SK-N-SH treated with all-trans-retinoic acid at 6 μM for 48 hours (cell line): ENCODE data around the gene CCDC77.

Experiments
- ATAC-seq: fragments of 200-7000 bp; cut with Tn5 transposase; 3 replicates; pipeline ENCODE4 v1.9.1; 2020; ENCODE audit warnings: mild to moderate bottlenecking, moderate library complexity
- ARNTL ChIP-seq: fragments of 450-650 bp; formaldehyde crosslinking; IDR thresholded peaks from 2 replicates; pipeline ENCODE4 v1.5.0; 2020; ENCODE audit warnings: low read depth, mild to moderate bottlenecking, moderate library complexity, borderline replicate concordance
- BACH2 ChIP-seq: fragments of 250-450 bp; sonication (Bioruptor Pico); IDR thresholded peaks from 2 replicates; pipeline ENCODE4 v1.9.0; 2021; ENCODE audit warnings: mild to moderate bottlenecking, borderline replicate concordance
- CREB5 ChIP-seq: fragments of 250-450 bp; sonication (Bioruptor Pico); IDR thresholded peaks from 2 replicates; pipeline ENCODE4 v1.5.1; 2020; ENCODE audit warnings: low read depth, mild to moderate bottlenecking, moderate library complexity
- CSDC2 ChIP-seq: fragments of 250-450 bp; sonication (Bioruptor Pico); IDR thresholded peaks from 2 replicates; pipeline ENCODE4 v1.5.0; 2020; ENCODE audit warnings: mild to moderate bottlenecking, moderate library complexity
- CSRNP3 ChIP-seq: fragments of 250-450 bp; sonication (Bioruptor Pico); IDR thresholded peaks from 2 replicates; pipeline ENCODE4 v1.5.1; 2021; ENCODE audit warnings: mild to moderate bottlenecking, moderate library complexity
- ESRRG ChIP-seq: fragments of 250-450 bp; sonication (Bioruptor Pico); IDR thresholded peaks from 2 replicates; pipeline ENCODE4 v1.6.1; 2021; ENCODE audit warnings: mild to moderate bottlenecking
- GLIS3 ChIP-seq: fragments of 250-450 bp; sonication (Bioruptor Pico); IDR thresholded peaks from 2 replicates; pipeline ENCODE4 v1.5.0; 2020; ENCODE audit warnings: mild to moderate bottlenecking, moderate library complexity
- ISL1 ChIP-seq: fragments of 250-450 bp; sonication (Bioruptor Pico); IDR thresholded peaks from 2 replicates; pipeline ENCODE4 v2.1.2; 2022; ENCODE audit warnings: mild to moderate bottlenecking, moderate library complexity
- OSR1 ChIP-seq: fragments of 250-450 bp; sonication (Bioruptor Pico); IDR thresholded peaks from 2 replicates; pipeline ENCODE4 v1.8.0; 2022; ENCODE audit warnings: moderate library complexity, mild to moderate bottlenecking, inconsistent platforms
- PATZ1 ChIP-seq: fragments of 250-450 bp; sonication (Bioruptor Pico); IDR thresholded peaks from 2 replicates; pipeline ENCODE4 v1.8.0; 2020; ENCODE audit warnings: mild to moderate bottlenecking, moderate library complexity, borderline replicate concordance
- POU6F1 ChIP-seq: fragments of 250-450 bp; sonication (Bioruptor Pico); IDR thresholded peaks from 2 replicates; pipeline ENCODE4 v1.8.0; 2021; ENCODE audit warnings: low read depth, mild to moderate bottlenecking, moderate library complexity, borderline replicate concordance
- PPARA ChIP-seq: fragments of 250-450 bp; sonication (Bioruptor Pico); IDR thresholded peaks from 2 replicates; pipeline ENCODE4 v1.5.0; 2020; ENCODE audit warnings: mild to moderate bottlenecking, borderline replicate concordance
- RARB ChIP-seq: fragments of 250-450 bp; sonication (Bioruptor Pico); IDR thresholded peaks from 2 replicates; pipeline ENCODE4 v1.8.0; 2021; ENCODE audit warnings: mild to moderate bottlenecking, moderate library complexity
- SNAI2 ChIP-seq: fragments of 250-450 bp; sonication (Bioruptor Pico); IDR thresholded peaks from 2 replicates; pipeline ENCODE4 v1.5.0; 2020; ENCODE audit warnings: mild to moderate bottlenecking, moderate library complexity
- TOX ChIP-seq: fragments of 250-450 bp; sonication (Bioruptor Pico); IDR thresholded peaks from 2 replicates; pipeline ENCODE4 v1.8.0; 2021; ENCODE audit warnings: mild to moderate bottlenecking, moderate library complexity, borderline replicate concordance
- TSHZ2 ChIP-seq: fragments of 250-450 bp; sonication (Bioruptor Pico); IDR thresholded peaks from 2 replicates; pipeline ENCODE4 v1.5.0; 2020; ENCODE audit warnings: mild to moderate bottlenecking, moderate library complexity
- ZFP3 ChIP-seq: fragments of 250-450 bp; sonication (Bioruptor Pico); IDR thresholded peaks from 2 replicates; pipeline ENCODE4 v1.5.0; 2020; ENCODE audit warnings: mild to moderate bottlenecking, moderate library complexity
- ZFP30 ChIP-seq: fragments of 450-650 bp; formaldehyde crosslinking; IDR thresholded peaks from 2 replicates; pipeline ENCODE4 v1.5.0; 2022; ENCODE audit warnings: mild to moderate bottlenecking, moderate library complexity
- ZNF565 ChIP-seq: fragments of 450-650 bp; formaldehyde crosslinking; conservative IDR thresholded peaks from 2 replicates; pipeline ENCODE4 v1.5.0; 2020; ENCODE audit warnings: low read depth, mild to moderate bottlenecking, moderate library complexity
- ZNF70 ChIP-seq: fragments of 450-650 bp; formaldehyde crosslinking; IDR thresholded peaks from 2 replicates; pipeline ENCODE4 v1.5.0; 2020; ENCODE audit warnings: mild to moderate bottlenecking, moderate library complexity
- ZNF8 ChIP-seq: fragments of 450-650 bp; formaldehyde crosslinking; IDR thresholded peaks from 2 replicates; pipeline ENCODE4 v1.5.0; 2020; ENCODE audit warnings: mild to moderate bottlenecking, moderate library complexity

The CCDC77 gene

GRCh38 chr12:442235-442884, 40.9 kb downstream of the CCDC77 start:
- TF ChIP-seq BACH2 (CRISPR knock-in tag) (no peak), ZFP3 (CRISPR knock-in tag) (no peak), ZFP30 (CRISPR knock-in tag) (no peak), PPARA (CRISPR knock-in tag) (no peak), ARNTL (CRISPR knock-in tag) (no peak), TSHZ2 (CRISPR knock-in tag) (no peak), CSDC2 (CRISPR knock-in tag) (no peak), SNAI2 (CRISPR knock-in tag) (no peak), TOX (no peak), GLIS3 (CRISPR knock-in tag) (no peak), OSR1 (no peak), CSRNP3 (no peak), POU6F1 (CRISPR knock-in tag) (no peak), ESRRG (CRISPR knock-in tag) (no peak), ZNF565 (CRISPR knock-in tag) (no peak), ZNF8 (CRISPR knock-in tag) (no peak)
- TF ChIP-seq, all 23 proteins: peak for 0
- peak; percentile 70 for ATAC-seq

- TF ChIP-seq POU6F1 (CRISPR knock-in tag) (no peak), ESRRG (CRISPR knock-in tag) (no peak), ZNF70 (no peak), TSHZ2 (CRISPR knock-in tag) (no peak), PPARA (CRISPR knock-in tag) (no peak), RARB (no peak), CREB5 (no peak), OSR1 (no peak), CSRNP3 (no peak), ZNF8 (CRISPR knock-in tag) (no peak), PATZ1 (CRISPR knock-in tag) (no peak), ZFP3 (CRISPR knock-in tag) (no peak), CSDC2 (CRISPR knock-in tag) (no peak), BACH2 (CRISPR knock-in tag) (no peak), ISL1 (CRISPR knock-in tag) (no peak), ZNF565 (CRISPR knock-in tag) (no peak)
- no peak for ATAC-seq
Measured at GRCh38 chr12:447141-447540, 45.7 kb downstream of the CCDC77 start.
